ENCODE data around the gene ARVCF.

ARVCF gene

DNA sequence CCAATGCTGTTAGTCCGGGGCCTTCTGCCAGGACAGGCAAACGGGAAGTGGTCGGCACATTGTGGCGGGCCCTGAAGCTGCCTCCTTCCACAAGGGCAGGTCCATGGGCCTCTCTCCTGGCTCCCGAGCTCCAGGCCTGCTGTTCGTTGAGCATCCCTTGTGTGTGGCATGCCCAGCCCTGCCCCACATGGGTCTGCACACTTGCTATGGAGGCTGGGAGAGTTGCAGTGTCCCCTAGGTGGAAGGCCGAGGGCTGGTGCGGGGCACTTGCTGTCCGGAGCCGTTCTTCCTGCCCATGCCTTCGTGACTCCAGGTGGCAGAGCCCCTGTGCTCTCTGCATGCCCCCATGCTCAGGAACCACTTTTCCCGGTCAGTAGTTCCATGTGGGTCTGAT, 37.4 kb upstream of the ARVCF start:
- in situ Hi-C loops (cut with MboI; ENCODE audit: low sequenced_read_pairs), result no loop called here

GRCh38 chr22:20053407-20054033, 36.9 kb upstream of the ARVCF start:
- in situ Hi-C loops (cut with MboI; ENCODE audit: low sequenced_read_pairs), result no loop called here

DNA sequence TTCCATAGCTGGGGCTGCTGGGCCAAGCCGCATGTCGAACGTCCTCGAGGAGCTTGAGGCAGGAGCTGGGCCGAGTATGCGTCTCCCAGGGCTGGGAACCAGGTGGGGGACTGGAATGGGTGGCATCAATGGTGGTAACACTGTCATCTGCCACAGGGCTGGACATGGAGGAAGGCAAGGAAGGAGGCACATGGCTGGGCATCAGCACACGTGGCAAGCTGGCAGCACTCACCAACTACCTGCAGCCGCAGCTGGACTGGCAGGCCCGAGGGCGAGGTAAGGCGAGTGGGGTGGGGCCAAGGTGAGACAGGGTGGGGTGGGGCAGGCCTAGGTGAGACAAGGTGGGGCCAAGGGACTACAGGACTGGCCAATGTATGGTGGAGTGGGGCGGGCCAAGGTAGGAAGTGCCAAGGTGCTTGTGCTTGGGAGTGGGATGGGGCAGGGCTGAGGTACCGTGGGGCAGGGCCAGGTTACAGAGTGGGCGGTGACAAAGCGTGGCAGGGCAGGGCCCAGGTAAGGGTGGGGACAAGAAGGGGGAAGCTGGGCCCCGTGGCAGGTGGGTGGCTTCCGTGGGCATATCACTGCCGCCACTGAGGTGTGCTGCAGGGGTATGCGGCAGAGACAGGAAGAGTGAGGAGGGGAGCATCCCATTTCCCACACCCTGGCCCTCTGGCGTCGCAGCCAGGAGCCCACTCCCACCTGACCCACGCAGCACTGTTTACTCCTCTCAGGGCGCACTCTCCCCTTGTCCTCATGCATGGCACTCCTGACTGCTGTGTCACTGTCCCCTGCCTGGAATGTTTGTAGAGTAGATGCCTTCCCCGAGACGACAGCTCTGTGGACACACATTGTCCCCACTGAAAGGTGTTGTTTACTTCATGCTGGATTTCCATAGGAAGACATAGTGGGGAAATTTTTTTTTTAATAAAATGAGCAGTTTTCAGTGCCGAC, 36.0 kb upstream of the ARVCF start:
- in situ Hi-C loops (cut with MboI; ENCODE audit: low sequenced_read_pairs), result no loop called here

- in situ Hi-C loops (cut with MboI; ENCODE audit: low sequenced_read_pairs), result no loop called here
Observed at GRCh38 chr22:20051927-20052308, 35.3 kb upstream of the ARVCF start.

GRCh38 chr22:20046730-20047129, 30.1 kb upstream of the ARVCF start:
- in situ Hi-C loops (cut with MboI; ENCODE audit: low sequenced_read_pairs), result no loop called here

- in situ Hi-C loops (cut with MboI; ENCODE audit: low sequenced_read_pairs), result no loop called here
Observed at GRCh38 chr22:20044495-20045151, 28.0 kb upstream of the ARVCF start.

GRCh38 chr22:20043997-20044342, 27.3 kb upstream of the ARVCF start:
- in situ Hi-C loops (cut with MboI; ENCODE audit: low sequenced_read_pairs), result no loop called here

DNA sequence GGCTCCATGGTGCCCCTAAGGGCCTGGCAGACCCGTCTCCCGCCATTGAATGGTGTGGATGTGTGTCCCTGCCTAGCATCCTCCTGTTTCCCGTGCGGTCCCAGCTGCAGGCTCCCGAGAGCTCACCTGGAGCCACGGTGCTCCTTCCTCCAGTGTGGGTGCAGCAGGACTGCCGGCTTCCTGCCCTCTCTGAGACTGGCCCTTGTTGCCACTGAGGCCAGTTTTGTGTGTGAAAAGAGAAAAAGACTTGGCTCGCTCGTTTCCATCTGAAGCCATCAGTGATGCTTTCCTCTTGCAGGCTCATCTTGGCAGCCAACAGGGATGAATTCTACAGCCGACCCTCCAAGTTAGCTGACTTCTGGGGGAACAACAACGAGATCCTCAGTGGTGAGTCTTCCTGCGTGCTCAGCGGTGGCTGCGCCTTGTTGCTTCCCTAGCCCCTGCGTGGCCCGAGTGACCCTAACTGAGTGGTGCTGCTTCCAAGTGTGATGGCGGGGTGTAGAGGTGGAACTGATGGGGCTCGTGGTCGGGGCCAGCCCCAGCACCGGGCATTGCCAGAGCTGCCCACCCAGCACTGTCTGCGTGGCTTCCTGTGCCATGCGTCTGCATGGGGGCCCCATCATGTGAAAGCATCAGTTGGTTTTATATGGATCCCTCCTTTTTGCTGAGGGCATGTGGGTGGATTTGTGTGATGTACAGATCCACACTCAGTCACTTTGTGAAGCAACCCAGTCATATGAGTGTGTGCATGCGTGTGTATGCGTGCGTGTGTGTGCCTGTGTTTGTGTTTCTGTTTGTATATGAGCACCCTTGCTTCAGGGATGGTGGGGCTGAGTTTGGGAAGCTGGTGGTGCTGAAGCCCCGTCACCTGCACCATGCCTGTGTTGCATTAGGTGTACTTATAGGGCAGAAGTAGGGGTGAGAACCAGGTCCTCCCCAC, 26.7 kb upstream of the ARVCF start:
- in situ Hi-C loops (cut with MboI; ENCODE audit: low sequenced_read_pairs), result no loop called here

GRCh38 chr22:20040327-20041200, 23.9 kb upstream of the ARVCF start:
- in situ Hi-C loops (cut with MboI; ENCODE audit: low sequenced_read_pairs), result no loop called here

DNA sequence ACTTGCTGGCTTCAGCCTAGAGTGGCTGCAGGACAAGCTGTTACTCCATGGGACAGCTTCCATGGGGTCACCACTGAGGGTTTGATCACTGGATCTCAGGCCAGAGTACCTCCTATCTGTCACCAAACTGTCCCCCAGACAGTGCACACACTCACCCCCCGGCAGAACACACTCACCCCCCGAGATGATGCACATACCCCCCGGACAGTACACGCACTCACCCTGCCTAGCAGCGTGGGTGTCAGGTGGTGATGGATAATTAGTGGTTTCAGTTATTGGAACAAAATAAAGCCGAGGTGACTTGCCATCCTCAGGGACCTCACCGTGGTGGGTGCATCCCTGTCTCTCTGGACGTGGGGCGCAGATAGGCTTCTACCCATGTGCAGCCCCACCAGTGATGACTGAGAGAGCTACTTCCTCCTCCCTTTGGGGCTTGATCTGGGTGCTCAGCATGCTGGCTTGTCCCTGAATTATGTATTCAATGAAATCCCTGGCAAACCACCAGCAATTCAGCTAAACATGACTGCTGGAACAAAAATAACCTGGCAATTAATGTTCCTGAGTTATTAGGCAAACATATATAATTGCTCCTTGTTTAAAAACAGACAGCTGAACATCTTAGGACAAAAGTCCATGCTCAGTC, 23.2 kb upstream of the ARVCF start:
- in situ Hi-C loops (cut with MboI; ENCODE audit: low sequenced_read_pairs), result no loop called here

DNA sequence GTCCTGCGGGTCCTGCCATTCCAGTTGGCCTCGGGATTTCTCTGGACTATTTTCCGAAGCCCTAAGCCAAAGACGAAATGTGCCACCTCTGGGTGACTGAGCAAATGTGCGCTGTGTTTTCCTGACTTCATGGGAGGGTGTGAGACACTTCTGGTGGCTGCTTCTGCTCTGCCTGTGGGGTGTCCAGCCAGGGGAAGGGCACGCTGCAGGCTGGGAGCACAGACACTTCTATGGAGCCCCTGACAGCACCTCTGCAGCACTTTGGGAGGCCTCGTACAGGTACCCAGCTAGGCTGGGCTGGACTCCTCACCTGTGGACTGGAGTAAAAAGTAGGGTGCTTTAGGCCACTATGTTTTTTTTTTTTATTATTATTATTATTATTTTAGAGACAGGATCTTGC, 22.0 kb upstream of the ARVCF start:
- in situ Hi-C loops (cut with MboI; ENCODE audit: low sequenced_read_pairs), result no loop called here

DNA sequence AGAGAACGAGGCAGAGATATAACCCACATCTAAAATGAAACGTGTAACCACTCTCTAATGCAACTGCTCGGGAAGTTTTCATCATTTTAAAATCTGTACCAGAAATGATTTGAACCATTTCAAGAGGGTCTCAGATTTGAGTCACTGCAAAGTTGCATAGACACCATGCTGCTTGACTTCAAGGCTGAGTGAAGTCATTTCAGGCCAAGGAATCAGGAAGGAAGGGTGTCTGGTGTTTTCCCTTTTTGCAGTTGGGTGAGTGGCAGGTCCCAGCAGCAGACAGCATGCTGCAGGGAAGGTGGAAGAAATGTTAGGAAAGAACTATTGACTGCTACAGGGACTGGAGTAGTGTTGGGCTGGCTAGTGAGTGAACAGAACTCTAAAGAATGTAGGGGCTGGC, 20.8 kb upstream of the ARVCF start:
- in situ Hi-C loops (cut with MboI; ENCODE audit: low sequenced_read_pairs), result no loop called here

GRCh38 chr22:20036535-20037392, 20.1 kb upstream of the ARVCF start:
- in situ Hi-C loops (cut with MboI; ENCODE audit: low sequenced_read_pairs), result no loop called here

DNA sequence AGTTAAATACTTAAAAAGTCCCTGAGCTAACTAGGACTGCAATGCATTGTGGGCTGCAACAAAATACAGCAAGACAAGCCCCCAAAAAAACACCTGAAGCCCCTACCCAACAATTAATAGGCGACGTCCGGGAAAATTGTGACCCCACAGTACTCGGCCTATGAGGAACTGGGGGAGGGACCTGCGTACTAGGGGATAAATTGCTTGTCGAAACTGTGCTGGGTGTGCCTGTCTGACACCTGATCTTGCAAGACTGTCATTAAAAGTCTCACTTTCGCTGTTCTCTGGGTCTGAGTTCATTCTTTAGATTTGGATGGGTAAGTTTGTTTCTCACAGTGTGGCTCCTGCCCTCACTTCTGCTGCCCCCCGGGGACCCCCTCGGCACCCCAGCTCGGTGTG, 19.5 kb upstream of the ARVCF start:
- in situ Hi-C loops (cut with MboI; ENCODE audit: low sequenced_read_pairs), result no loop called here

- in situ Hi-C loops (cut with MboI; ENCODE audit: low sequenced_read_pairs), result no loop called here
Observed at GRCh38 chr22:20035375-20036083, 18.9 kb upstream of the ARVCF start.

DNA sequence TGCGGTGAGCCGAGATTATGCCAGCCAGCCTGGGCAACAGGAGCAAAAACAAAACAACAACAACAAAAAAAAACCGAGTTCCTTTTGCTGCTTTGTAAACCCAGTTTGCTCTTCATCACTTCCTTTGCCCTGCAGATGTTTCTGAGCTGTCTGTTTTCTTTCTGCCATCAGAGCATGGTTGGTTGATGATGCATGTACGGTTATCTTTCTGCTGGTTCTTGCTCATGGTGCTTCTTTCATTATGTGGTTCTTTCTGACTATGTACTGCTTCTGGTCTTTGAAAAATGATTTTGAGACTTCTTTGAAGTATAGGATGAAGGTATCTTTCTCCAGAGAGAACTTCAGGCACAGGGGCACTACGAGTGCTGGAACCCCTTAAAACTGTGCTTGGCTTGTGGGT, 17.5 kb upstream of the ARVCF start:
- in situ Hi-C loops (cut with MboI; ENCODE audit: low sequenced_read_pairs), result no loop called here

DNA sequence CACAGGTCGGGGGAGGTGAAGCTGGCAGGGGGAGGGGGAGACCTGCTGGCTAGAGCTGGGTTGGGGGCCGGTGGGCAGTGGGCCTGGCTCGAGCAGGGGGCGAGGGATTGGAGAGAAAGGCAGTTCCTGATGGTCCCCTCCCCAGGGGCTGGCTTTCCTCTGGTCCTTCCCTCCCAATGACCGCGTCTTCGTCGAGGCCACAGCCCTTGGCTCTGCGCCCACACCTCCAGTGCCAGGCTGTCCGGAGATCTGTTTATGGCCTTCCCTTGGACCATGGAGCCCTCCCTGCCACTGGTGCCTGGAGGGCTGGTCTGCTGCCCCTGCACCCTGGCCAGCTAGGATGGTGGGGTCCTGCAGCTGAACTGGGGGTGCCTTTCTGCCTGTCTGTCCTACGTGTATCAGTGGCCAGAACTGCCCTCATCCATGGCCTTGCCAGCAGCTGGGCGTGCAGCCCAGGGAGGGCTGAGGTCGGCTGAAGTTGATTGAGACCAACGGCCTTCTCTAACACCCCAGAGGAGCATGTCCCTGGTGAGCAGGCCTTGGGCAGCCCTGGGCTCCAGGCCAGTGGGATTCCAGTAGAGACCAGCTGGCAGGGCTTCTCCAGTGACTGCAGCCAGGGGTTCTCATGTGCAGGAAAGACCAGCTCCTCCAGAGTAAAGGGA, 16.6 kb upstream of the ARVCF start:
- in situ Hi-C loops (cut with MboI; ENCODE audit: low sequenced_read_pairs), result no loop called here

Data from hTERT RPE-1 (cell line).